SH-SY5Y (cell line): ENCODE measurements around the gene MTIF2.

Source experiments
- GATA2 ChIP-seq: IDR thresholded peaks from 2 replicates; pipeline ENCODE4 v1.6.1; 2011; ENCODE audit warnings: mild to moderate bottlenecking, low read depth, low read length
- GATA3 ChIP-seq: IDR thresholded peaks from 2 replicates; pipeline ENCODE4 v1.6.1; 2011; ENCODE audit warnings: low read depth, mild to moderate bottlenecking, low read length, moderate library complexity

The MTIF2 gene

GRCh38 chr2:55268907-55269644, at the start of gene MTIF2:
Gene MTIF2 (minus strand): TSS chr2:55269231. CDS start chr2:55263858, 5,373 bp downstream.
- TF ChIP-seq GATA3 (no peak), GATA2 (no peak)

GRCh38 chr2:55314985-55315384, 46.0 kb upstream of the MTIF2 start:
- TF ChIP-seq GATA2: no peak
- no peak for TF ChIP-seq GATA3

GRCh38 chr2:55311444-55311870, 42.4 kb upstream of the MTIF2 start:
- no peak for TF ChIP-seq GATA2
- no peak for TF ChIP-seq GATA3

- TF ChIP-seq GATA3: no peak
- no peak for TF ChIP-seq GATA2
Observed at GRCh38 chr2:55309446-55309845, 40.4 kb upstream of the MTIF2 start.

GRCh38 chr2:55302241-55302640, 33.2 kb upstream of the MTIF2 start:
- TF ChIP-seq GATA2 (no peak), GATA3 (no peak)

GRCh38 chr2:55301277-55301676, 32.2 kb upstream of the MTIF2 start:
- TF ChIP-seq GATA2: no peak
- TF ChIP-seq GATA3: no peak

- TF ChIP-seq GATA3: no peak
Observed at GRCh38 chr2:55296393-55296792, 27.4 kb upstream of the MTIF2 start.

- TF ChIP-seq GATA3 (no peak), GATA2 (no peak)
Observed at GRCh38 chr2:55283083-55283482, 14.1 kb upstream of the MTIF2 start.

- no peak for TF ChIP-seq GATA3
- no peak for TF ChIP-seq GATA2
Observed at GRCh38 chr2:55282110-55282917, 13.3 kb upstream of the MTIF2 start.

- TF ChIP-seq GATA3: no peak
- no peak for TF ChIP-seq GATA2
Observed at GRCh38 chr2:55277310-55277709, 8.3 kb upstream of the MTIF2 start.

- TF ChIP-seq GATA2 (no peak), GATA3 (no peak)
Observed at GRCh38 chr2:55269645-55269990, 587 bp upstream of the MTIF2 start.

GRCh38 chr2:55268288-55268906, 634 bp downstream of the MTIF2 start:
- TF ChIP-seq GATA2 (no peak), GATA3 (no peak)

GRCh38 chr2:55252832-55253231, 16.2 kb downstream of the MTIF2 start:
- TF ChIP-seq GATA2: no peak
- TF ChIP-seq GATA3: no peak

- TF ChIP-seq GATA3: no peak
- TF ChIP-seq GATA2: no peak
Observed at GRCh38 chr2:55247025-55247424, 22.0 kb downstream of the MTIF2 start.

GRCh38 chr2:55245411-55245810, 23.6 kb downstream of the MTIF2 start:
- TF ChIP-seq GATA3: no peak
- no peak for TF ChIP-seq GATA2

- no peak for TF ChIP-seq GATA2
- TF ChIP-seq GATA3: no peak
Observed at GRCh38 chr2:55242617-55243016, 26.4 kb downstream of the MTIF2 start.

GRCh38 chr2:55239656-55240222, 29.3 kb downstream of the MTIF2 start:
- no peak for TF ChIP-seq GATA3
- no peak for TF ChIP-seq GATA2
